ENCODE results near the gene STRAP.

STRAP gene

DNA sequence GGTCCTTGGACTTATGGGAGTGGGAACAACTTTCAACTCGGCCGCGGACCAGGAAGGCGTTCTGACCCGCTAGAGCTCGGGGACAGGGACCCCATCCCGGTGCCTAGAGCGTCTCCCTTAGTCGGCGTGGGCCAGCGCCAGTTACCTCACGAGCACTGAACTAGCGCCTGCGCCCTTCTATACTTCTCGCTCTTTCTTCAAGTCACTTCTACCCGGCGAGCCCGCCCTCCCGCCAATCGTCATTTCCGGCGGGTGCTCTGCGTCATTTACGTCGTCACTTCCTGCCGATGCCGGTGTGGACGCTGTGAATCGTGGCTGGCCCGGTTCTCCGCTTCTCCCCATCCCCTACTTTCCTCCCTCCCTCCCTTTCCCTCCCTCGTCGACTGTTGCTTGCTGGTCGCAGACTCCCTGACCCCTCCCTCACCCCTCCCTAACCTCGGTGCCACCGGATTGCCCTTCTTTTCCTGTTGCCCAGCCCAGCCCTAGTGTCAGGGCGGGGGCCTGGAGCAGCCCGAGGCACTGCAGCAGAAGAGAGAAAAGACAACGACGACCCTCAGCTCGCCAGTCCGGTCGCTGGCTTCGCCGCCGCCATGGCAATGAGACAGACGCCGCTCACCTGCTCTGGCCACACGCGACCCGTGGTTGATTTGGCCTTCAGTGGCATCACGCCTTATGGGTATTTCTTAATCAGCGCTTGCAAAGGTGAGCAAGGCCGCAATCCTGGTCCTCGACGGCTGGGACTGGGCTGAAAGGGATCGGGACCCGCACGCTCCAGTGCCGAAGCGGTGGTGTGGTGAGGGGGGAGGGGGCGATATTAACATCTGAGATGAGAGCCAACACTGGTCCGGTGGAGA, at the start of gene STRAP (continued):
- no peak for TF ChIP-seq GFI1B (tag by site-specific recombination; IDR thresholded peaks at IDR 0.05)
- peak; percentile 82 for TF ChIP-seq ZNF341 (tag by site-specific recombination; IDR thresholded peaks at IDR 0.05; ENCODE audit: low read depth)
- TF ChIP-seq KLF8 (tag by site-specific recombination; IDR thresholded peaks at IDR 0.05) = peak; percentile 86
- TF ChIP-seq, protein P1, sequence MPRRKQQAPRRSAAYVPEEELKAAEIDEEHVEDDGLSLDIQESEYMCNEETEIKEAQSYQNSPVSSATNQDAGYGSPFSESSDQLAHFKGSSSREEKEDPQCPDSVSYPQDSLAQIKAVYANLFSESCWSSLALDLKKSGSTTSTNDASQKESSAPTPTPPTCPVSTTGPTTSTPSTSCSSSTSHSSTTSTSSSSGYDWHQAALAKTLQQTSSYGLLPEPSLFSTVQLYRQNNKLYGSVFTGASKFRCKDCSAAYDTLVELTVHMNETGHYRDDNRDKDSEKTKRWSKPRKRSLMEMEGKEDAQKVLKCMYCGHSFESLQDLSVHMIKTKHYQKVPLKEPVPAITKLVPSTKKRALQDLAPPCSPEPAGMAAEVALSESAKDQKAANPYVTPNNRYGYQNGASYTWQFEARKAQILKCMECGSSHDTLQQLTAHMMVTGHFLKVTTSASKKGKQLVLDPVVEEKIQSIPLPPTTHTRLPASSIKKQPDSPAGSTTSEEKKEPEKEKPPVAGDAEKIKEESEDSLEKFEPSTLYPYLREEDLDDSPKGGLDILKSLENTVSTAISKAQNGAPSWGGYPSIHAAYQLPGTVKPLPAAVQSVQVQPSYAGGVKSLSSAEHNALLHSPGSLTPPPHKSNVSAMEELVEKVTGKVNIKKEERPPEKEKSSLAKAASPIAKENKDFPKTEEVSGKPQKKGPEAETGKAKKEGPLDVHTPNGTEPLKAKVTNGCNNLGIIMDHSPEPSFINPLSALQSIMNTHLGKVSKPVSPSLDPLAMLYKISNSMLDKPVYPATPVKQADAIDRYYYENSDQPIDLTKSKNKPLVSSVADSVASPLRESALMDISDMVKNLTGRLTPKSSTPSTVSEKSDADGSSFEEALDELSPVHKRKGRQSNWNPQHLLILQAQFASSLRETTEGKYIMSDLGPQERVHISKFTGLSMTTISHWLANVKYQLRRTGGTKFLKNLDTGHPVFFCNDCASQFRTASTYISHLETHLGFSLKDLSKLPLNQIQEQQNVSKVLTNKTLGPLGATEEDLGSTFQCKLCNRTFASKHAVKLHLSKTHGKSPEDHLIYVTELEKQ (tag by site-specific recombination; IDR thresholded peaks at IDR 0.05; ENCODE audit: borderline replicate concordance) = no peak
- no peak for TF ChIP-seq ZNF184 (tag by site-specific recombination; IDR thresholded peaks at IDR 0.05)
- TF ChIP-seq, protein P2, sequence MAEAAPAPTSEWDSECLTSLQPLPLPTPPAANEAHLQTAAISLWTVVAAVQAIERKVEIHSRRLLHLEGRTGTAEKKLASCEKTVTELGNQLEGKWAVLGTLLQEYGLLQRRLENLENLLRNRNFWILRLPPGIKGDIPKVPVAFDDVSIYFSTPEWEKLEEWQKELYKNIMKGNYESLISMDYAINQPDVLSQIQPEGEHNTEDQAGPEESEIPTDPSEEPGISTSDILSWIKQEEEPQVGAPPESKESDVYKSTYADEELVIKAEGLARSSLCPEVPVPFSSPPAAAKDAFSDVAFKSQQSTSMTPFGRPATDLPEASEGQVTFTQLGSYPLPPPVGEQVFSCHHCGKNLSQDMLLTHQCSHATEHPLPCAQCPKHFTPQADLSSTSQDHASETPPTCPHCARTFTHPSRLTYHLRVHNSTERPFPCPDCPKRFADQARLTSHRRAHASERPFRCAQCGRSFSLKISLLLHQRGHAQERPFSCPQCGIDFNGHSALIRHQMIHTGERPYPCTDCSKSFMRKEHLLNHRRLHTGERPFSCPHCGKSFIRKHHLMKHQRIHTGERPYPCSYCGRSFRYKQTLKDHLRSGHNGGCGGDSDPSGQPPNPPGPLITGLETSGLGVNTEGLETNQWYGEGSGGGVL (tag by site-specific recombination; IDR thresholded peaks at IDR 0.05) = peak; percentile 80
- TF ChIP-seq ZBTB48 (tag by site-specific recombination; IDR thresholded peaks at IDR 0.05) = peak; percentile 94
- TF ChIP-seq, protein P3, sequence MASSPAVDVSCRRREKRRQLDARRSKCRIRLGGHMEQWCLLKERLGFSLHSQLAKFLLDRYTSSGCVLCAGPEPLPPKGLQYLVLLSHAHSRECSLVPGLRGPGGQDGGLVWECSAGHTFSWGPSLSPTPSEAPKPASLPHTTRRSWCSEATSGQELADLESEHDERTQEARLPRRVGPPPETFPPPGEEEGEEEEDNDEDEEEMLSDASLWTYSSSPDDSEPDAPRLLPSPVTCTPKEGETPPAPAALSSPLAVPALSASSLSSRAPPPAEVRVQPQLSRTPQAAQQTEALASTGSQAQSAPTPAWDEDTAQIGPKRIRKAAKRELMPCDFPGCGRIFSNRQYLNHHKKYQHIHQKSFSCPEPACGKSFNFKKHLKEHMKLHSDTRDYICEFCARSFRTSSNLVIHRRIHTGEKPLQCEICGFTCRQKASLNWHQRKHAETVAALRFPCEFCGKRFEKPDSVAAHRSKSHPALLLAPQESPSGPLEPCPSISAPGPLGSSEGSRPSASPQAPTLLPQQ (tag by site-specific recombination; IDR thresholded peaks at IDR 0.05) = peak; percentile 53; the same call in 1 of the 2 replicates
- TF ChIP-seq IKZF3 (tag by site-specific recombination; IDR thresholded peaks at IDR 0.05) = no peak
- TF ChIP-seq ZNF394 (tag by site-specific recombination; IDR thresholded peaks at IDR 0.05; ENCODE audit: borderline replicate concordance) = peak; percentile 90
- TF ChIP-seq ZNF146 (tag by site-specific recombination; IDR thresholded peaks at IDR 0.05) = no peak
- TF ChIP-seq HOXC10 (CRISPR knock-in tag; IDR thresholded peaks at IDR 0.05) = no peak
- TF ChIP-seq, protein P4, sequence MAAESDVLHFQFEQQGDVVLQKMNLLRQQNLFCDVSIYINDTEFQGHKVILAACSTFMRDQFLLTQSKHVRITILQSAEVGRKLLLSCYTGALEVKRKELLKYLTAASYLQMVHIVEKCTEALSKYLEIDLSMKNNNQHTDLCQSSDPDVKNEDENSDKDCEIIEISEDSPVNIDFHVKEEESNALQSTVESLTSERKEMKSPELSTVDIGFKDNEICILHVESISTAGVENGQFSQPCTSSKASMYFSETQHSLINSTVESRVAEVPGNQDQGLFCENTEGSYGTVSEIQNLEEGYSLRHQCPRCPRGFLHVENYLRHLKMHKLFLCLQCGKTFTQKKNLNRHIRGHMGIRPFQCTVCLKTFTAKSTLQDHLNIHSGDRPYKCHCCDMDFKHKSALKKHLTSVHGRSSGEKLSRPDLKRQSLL (tag by site-specific recombination; IDR thresholded peaks at IDR 0.05) = peak; percentile 33; the same call in 1 of the 2 replicates
- peak; percentile 99 for TF ChIP-seq ZBTB21 (tag by site-specific recombination; IDR thresholded peaks at IDR 0.05)
- TF ChIP-seq, protein P5, sequence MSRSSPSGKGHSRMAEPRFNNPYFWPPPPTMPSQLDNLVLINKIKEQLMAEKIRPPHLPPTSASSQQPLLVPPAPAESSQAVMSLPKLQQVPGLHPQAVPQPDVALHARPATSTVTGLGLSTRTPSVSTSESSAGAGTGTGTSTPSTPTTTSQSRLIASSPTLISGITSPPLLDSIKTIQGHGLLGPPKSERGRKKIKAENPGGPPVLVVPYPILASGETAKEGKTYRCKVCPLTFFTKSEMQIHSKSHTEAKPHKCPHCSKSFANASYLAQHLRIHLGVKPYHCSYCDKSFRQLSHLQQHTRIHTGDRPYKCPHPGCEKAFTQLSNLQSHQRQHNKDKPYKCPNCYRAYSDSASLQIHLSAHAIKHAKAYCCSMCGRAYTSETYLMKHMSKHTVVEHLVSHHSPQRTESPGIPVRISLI (tag by site-specific recombination; IDR thresholded peaks at IDR 0.05) = no peak; the same call in 1 of the 2 replicates
- TF ChIP-seq, protein P6, sequence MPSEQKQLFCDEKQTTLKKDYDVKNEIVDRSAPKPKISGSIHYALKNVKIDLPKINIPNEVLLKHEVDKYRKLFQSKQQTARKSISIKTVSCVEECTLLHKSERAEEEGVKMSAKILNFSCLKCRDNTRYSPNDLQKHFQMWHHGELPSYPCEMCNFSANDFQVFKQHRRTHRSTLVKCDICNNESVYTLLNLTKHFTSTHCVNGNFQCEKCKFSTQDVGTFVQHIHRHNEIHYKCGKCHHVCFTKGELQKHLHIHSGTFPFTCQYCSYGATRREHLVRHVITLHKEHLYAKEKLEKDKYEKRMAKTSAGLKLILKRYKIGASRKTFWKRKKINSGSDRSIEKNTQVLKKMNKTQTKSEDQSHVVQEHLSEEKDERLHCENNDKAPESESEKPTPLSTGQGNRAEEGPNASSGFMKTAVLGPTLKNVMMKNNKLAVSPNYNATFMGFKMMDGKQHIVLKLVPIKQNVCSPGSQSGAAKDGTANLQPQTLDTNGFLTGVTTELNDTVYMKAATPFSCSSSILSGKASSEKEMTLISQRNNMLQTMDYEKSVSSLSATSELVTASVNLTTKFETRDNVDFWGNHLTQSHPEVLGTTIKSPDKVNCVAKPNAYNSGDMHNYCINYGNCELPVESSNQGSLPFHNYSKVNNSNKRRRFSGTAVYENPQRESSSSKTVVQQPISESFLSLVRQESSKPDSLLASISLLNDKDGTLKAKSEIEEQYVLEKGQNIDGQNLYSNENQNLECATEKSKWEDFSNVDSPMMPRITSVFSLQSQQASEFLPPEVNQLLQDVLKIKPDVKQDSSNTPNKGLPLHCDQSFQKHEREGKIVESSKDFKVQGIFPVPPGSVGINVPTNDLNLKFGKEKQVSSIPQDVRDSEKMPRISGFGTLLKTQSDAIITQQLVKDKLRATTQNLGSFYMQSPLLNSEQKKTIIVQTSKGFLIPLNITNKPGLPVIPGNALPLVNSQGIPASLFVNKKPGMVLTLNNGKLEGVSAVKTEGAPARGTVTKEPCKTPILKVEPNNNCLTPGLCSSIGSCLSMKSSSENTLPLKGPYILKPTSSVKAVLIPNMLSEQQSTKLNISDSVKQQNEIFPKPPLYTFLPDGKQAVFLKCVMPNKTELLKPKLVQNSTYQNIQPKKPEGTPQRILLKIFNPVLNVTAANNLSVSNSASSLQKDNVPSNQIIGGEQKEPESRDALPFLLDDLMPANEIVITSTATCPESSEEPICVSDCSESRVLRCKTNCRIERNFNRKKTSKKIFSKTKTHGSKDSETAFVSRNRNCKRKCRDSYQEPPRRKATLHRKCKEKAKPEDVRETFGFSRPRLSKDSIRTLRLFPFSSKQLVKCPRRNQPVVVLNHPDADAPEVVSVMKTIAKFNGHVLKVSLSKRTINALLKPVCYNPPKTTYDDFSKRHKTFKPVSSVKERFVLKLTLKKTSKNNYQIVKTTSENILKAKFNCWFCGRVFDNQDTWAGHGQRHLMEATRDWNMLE (tag by site-specific recombination; conservative IDR thresholded peaks at IDR 0.05; ENCODE audit: low read depth) = peak; percentile 74
- no peak for TF ChIP-seq ZNF239 (tag by site-specific recombination; IDR thresholded peaks at IDR 0.05)
- peak; percentile 76 for TF ChIP-seq ZNF335 (tag by site-specific recombination; conservative IDR thresholded peaks at IDR 0.05)
- TF ChIP-seq ZNF211 (tag by site-specific recombination; IDR thresholded peaks at IDR 0.05; ENCODE audit: low read depth) = no peak
- TF ChIP-seq, protein P7, sequence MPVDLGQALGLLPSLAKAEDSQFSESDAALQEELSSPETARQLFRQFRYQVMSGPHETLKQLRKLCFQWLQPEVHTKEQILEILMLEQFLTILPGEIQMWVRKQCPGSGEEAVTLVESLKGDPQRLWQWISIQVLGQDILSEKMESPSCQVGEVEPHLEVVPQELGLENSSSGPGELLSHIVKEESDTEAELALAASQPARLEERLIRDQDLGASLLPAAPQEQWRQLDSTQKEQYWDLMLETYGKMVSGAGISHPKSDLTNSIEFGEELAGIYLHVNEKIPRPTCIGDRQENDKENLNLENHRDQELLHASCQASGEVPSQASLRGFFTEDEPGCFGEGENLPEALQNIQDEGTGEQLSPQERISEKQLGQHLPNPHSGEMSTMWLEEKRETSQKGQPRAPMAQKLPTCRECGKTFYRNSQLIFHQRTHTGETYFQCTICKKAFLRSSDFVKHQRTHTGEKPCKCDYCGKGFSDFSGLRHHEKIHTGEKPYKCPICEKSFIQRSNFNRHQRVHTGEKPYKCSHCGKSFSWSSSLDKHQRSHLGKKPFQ (tag by site-specific recombination; IDR thresholded peaks at IDR 0.05) = no peak
- TF ChIP-seq ZNF670 (tag by site-specific recombination; IDR thresholded peaks at IDR 0.05; ENCODE audit: low read depth) = no peak
- no peak for TF ChIP-seq MYNN (tag by site-specific recombination; IDR thresholded peaks at IDR 0.05; ENCODE audit: borderline replicate concordance)
